CD4-positive, alpha-beta T cell (primary cell): ENCODE data around the gene LRCH3. TPM values are rescaled to one million over a fixed set of nuclear protein-coding genes. Genes with fewer than 3 reads are reported as not detected.

Source experiments
- ATAC-seq: fragments of 200-7000 bp; cut with Tn5 transposase; one replicate; pipeline ENCODE4 v1.10.0; 2022; ENCODE audit warnings: mild to moderate bottlenecking; ENCODE audit not compliant: poor library complexity
- CTCF ChIA-PET: fragments of 350-600 bp; sonication (Branson Sonifier 250); formaldehyde crosslinking; loops from one replicate; lab custom pipeline; 2021; ENCODE audit warnings: antibody characterized with exemption, inconsistent platforms; lab: Charles Lee
- POLR2A ChIA-PET: fragments of 350-600 bp; sonication (Branson Sonifier 250); formaldehyde crosslinking; loops from one replicate; lab custom pipeline; 2021; ENCODE audit warnings: antibody characterized with exemption, inconsistent platforms; lab: Charles Lee
- DNase-seq, 14 experiments: peaks; one replicate each; pipeline ENCODE4 v3.0.0-alpha.2; 2013 to 2020; ENCODE audit warnings: mixed read lengths in 2 of 14
- H3K27ac ChIP-seq, 2 donors: one replicate each; pipeline versions ENCODE4 v1.5.1 to v1.7.0; 2013; ENCODE audit warnings: low read length in 2 of 2, low read depth in 1 of 2, mild to moderate bottlenecking in 1 of 2
- H3K27me3 ChIP-seq, 2 experiments: 1 replicate in 1 of 2; 2 replicates in 1 of 2; pipeline versions ENCODE4 v1.6.1 to v1.7.0; 2013; ENCODE audit warnings: low read length in 2 of 2, control low read depth in 1 of 2, mild to moderate bottlenecking in 1 of 2, moderate library complexity in 1 of 2; ENCODE audit not compliant: insufficient read depth in 2 of 2, control insufficient read depth in 1 of 2
- H3K36me3 ChIP-seq: one replicate; pipeline ENCODE4 v1.6.1; 2013; ENCODE audit warnings: low read length, control low read depth; ENCODE audit not compliant: insufficient read depth
- H3K4me1 ChIP-seq: one replicate; pipeline ENCODE4 v1.6.1; 2013; ENCODE audit warnings: low read length, control low read depth; ENCODE audit not compliant: insufficient read depth
- H3K4me3 ChIP-seq: one replicate; pipeline ENCODE4 v1.5.1; 2013; ENCODE audit warnings: mild to moderate bottlenecking, low read length, moderate library complexity
- H3K9me3 ChIP-seq, 2 experiments: 1 replicate in 1 of 2; 2 replicates in 1 of 2; pipeline versions ENCODE4 v1.6.1 to v1.7.0; 2013; ENCODE audit warnings: low read length in 2 of 2, mild to moderate bottlenecking in 2 of 2, control low read depth in 1 of 2, moderate library complexity in 1 of 2; ENCODE audit not compliant: control insufficient read depth in 1 of 2, insufficient read depth in 1 of 2
- H3K27ac Mint-ChIP-seq: one replicate; pipeline ENCODE4 v1.8.0; 2020; ENCODE audit warnings: mixed read lengths
- H3K27me3 Mint-ChIP-seq: one replicate; pipeline ENCODE4 v1.8.0; 2021; ENCODE audit warnings: mixed read lengths
- H3K36me3 Mint-ChIP-seq: one replicate; pipeline ENCODE4 v1.8.0; 2021; ENCODE audit warnings: low read depth, mixed read lengths
- H3K4me1 Mint-ChIP-seq: one replicate; pipeline ENCODE4 v1.8.0; 2021; ENCODE audit warnings: low read depth, mixed read lengths
- H3K4me3 Mint-ChIP-seq: one replicate; pipeline ENCODE4 v1.8.0; 2020; ENCODE audit warnings: mild to moderate bottlenecking, mixed read lengths
- H3K9me3 Mint-ChIP-seq: one replicate; pipeline ENCODE4 v1.8.0; 2020; ENCODE audit warnings: mixed read lengths
- intact Hi-C, 2 experiments: fragments of 100-400 bp; cut with DNase I in 1 of 2; cut with micrococcal nuclease in 1 of 2; formaldehyde crosslinking; loops; one replicate each; pipeline versions ENCODE4 v1.15.1 to v1.9.0; 2023 to 2025; cut with DNase I, micrococcal nuclease
- total RNA-seq, 174 experiments: library from RNA in 2 of 174; stranded (reverse) in 2 of 174; gene quantifications; one replicate each; pipeline ENCODE4 v1.2.3 and lab custom pipeline; 2021 to 2026
- TF ChIP-seq, protein P1 (sequence below): fragments of 200-600 bp; IDR thresholded peaks from one replicate; pipeline ENCODE4 v1.8.0; 2022; ENCODE audit warnings: antibody characterized with exemption, mild to moderate bottlenecking

LRCH3 gene
- total RNA-seq, 2 experiments from 2014 or later: 31.5 to 37.6 TPM

DNA sequence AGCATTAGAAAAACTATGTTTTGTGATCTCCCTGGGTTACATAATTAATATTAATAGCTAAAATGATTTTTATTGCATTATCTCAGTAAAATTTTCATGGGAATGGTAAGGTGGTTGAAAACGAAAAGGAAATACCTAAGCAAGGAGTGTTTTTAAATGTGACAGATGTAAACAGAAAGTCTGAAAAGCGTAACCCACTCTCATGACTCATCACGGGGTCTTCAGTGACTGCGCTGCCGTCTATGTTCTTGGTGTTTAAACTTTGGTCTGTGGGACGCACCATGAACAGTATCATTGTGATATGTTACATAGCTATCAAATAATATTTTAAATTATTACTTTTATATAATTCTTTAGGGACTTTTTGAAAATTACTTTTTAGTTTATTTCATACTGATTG is 19.8 kb downstream of the LRCH3 start:
- peaks cover 25% of the 10 kb centered on the region for H3K36me3 Mint-ChIP-seq
- H3K4me3 Mint-ChIP-seq: no peak overlapping the region
- peaks cover 52% of the 10 kb centered on the region for H3K4me1 Mint-ChIP-seq
- no peaks in the 10 kb centered on the region for H3K36me3 ChIP-seq
- no peaks in the 10 kb centered on the region for H3K9me3 ChIP-seq
- peaks cover 3% of the 10 kb centered on the region for H3K4me1 ChIP-seq
- ATAC-seq (no peak), DNase-seq (no peak)
- no peaks in the 10 kb centered on the region for H3K9me3 Mint-ChIP-seq
- TF ChIP-seq, protein P1, sequence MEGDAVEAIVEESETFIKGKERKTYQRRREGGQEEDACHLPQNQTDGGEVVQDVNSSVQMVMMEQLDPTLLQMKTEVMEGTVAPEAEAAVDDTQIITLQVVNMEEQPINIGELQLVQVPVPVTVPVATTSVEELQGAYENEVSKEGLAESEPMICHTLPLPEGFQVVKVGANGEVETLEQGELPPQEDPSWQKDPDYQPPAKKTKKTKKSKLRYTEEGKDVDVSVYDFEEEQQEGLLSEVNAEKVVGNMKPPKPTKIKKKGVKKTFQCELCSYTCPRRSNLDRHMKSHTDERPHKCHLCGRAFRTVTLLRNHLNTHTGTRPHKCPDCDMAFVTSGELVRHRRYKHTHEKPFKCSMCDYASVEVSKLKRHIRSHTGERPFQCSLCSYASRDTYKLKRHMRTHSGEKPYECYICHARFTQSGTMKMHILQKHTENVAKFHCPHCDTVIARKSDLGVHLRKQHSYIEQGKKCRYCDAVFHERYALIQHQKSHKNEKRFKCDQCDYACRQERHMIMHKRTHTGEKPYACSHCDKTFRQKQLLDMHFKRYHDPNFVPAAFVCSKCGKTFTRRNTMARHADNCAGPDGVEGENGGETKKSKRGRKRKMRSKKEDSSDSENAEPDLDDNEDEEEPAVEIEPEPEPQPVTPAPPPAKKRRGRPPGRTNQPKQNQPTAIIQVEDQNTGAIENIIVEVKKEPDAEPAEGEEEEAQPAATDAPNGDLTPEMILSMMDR: no peak
- ChIA-PET CTCF (interaction anchor here (1.4 kb wide), 1 partner anchor 27 kb away, joined by 3 read pairs; no protein-coding TSS in a partner anchor), POLR2A (interaction anchor here (0.9 kb wide), 1 partner anchor 19 kb away, joined by 3 read pairs; no protein-coding TSS in a partner anchor)
- H3K27me3 Mint-ChIP-seq: no peaks in the 10 kb centered on the region
- intact Hi-C loops: no loop called here
- no peaks in the 10 kb centered on the region for H3K27me3 ChIP-seq
- H3K27ac Mint-ChIP-seq: no peak overlapping the region
- no peak overlapping the region for H3K4me3 ChIP-seq
- H3K27ac ChIP-seq: no peak overlapping the region

DNA sequence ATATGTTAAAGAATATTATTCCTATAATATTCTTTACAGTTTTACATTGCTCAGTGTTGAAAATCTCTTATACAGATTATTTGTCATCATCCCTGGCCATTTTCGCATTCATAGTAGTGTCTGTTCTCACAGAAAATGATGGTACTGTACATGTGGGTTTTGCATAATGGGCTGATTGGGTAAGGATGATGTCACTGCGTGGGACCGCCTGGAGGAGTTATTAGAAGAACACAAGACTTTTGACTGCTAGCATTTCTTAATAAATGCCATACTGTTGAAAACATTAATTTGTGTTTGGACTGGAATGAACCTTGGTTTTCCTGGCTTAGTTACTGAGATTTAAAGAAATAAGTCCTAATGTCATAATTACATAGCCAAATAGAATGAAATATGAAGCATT is 20.3 kb downstream of the LRCH3 start:
- H3K4me1 ChIP-seq: peaks cover 3% of the 10 kb centered on the region
- no peaks in the 10 kb centered on the region for H3K36me3 ChIP-seq
- Mint-ChIP-seq H3K27ac (no peak overlapping the region), H3K27me3 (no peaks in the 10 kb centered on the region), H3K4me1 (peaks cover 52% of the 10 kb centered on the region), H3K36me3 (peaks cover 25% of the 10 kb centered on the region), H3K9me3 (no peaks in the 10 kb centered on the region), H3K4me3 (no peak overlapping the region)
- intact Hi-C loops: no loop called here
- CTCF ChIA-PET: no interaction called here
- TF ChIP-seq, protein P1: no peak
- ATAC-seq (no peak), DNase-seq (no peak)
- H3K27me3 ChIP-seq: no peaks in the 10 kb centered on the region
- POLR2A ChIA-PET: no interaction called here
- H3K4me3 ChIP-seq: no peak overlapping the region
- H3K9me3 ChIP-seq: no peaks in the 10 kb centered on the region
- H3K27ac ChIP-seq: no peak overlapping the region

DNA sequence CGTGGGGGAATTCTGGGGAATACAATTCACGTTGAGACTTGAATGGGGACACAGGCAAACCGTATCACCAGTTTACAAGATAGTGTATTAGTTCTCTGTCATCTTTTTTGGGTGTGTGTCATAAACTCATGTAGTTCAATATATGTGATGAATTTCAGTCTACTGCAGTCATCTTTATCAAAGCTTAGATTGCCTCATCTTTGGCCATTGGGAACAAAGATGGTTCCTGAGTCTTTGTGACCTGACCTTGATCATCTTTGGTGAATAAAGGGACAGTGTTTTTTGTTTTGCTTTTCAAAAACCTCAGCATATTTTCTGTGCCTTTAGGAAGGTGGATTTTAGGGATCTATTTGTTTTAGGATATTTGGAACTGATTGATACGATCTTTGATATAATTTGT is 23.3 kb downstream of the LRCH3 start:
- Histone ChIP-seq H3K4me1 (no peaks in the 10 kb centered on the region), H3K9me3 (no peaks in the 10 kb centered on the region), H3K27ac (no peak overlapping the region), H3K27me3 (no peaks in the 10 kb centered on the region), H3K4me3 (no peak overlapping the region), H3K36me3 (no peaks in the 10 kb centered on the region)
- no peaks in the 10 kb centered on the region for H3K9me3 Mint-ChIP-seq
- TF ChIP-seq, protein P1: no peak
- H3K4me1 Mint-ChIP-seq: peaks cover 30% of the 10 kb centered on the region
- POLR2A ChIA-PET: no interaction called here
- intact Hi-C loops: no loop called here
- no peak overlapping the region for H3K27ac Mint-ChIP-seq
- DNase-seq (no peak), ATAC-seq (no peak)
- H3K36me3 Mint-ChIP-seq: peaks cover 32% of the 10 kb centered on the region
- no peaks in the 10 kb centered on the region for H3K27me3 Mint-ChIP-seq
- CTCF ChIA-PET: interaction anchor here (0.6 kb wide), 1 partner anchor 1912 kb away, joined by 3 read pairs; no protein-coding TSS in a partner anchor
- no peak overlapping the region for H3K4me3 Mint-ChIP-seq
